ENCODE data around the gene PCDH9. TPM values are rescaled to one million over a fixed set of nuclear protein-coding genes. Genes with fewer than 3 reads are reported as not detected.

The PCDH9 gene
- total RNA-seq, 1 experiment from 2014 or later: 4.2 TPM

GRCh38 chr13:66489172-66489571, 741.0 kb downstream of the PCDH9 start:
- intact Hi-C loops (cut with micrococcal nuclease; ENCODE audit: unreplicated experiment): no loop called here
- Histone ChIP-seq H3K4me1 (ENCODE audit: control insufficient read depth, insufficient read depth, low read length) (no peaks in the 10 kb centered on the region), H3K27ac (ENCODE audit: low read length) (no peak overlapping the region), H3K9me3 (ENCODE audit: control insufficient read depth, insufficient read depth, low read depth, low read length) (no peaks in the 10 kb centered on the region), H3K36me3 (ENCODE audit: control insufficient read depth, insufficient read depth, low read length) (no peaks in the 10 kb centered on the region), H3K4me3 (ENCODE audit: low read depth in 2 of 2, low read length in 2 of 2) (no peak overlapping the region), H3K27me3 (ENCODE audit: control insufficient read depth, insufficient read depth, low read length) (no peaks in the 10 kb centered on the region)
- DNase-seq (ENCODE audit: low read depth, low spot score) (no peak), ATAC-seq (no peak)
- ChIA-PET CTCF (no interaction called here), POLR2A (no interaction called here)
- BruUV-seq (replicated peaks): no TSS peak
- in situ Hi-C loops (cut with HindIII; ENCODE audit: low pct_unique_long_range_greater_than_20kb, low sequenced_read_pairs): no loop called here
- TF ChIP-seq REST (IDR thresholded peaks at IDR 0.05; ENCODE audit: insufficient read depth in 1 of 2, low read depth in 2 of 2, low read length in 1 of 2): no peak
- no peak for TF ChIP-seq SIN3A (IDR thresholded peaks at IDR 0.05; ENCODE audit: borderline replicate concordance, insufficient read depth, low read depth, low read length)
- TF ChIP-seq POLR2AphosphoS5 (IDR thresholded peaks at IDR 0.05; ENCODE audit: low read depth, low read length): no peak
- TF ChIP-seq TCF7L2 (IDR thresholded peaks at IDR 0.05; ENCODE audit: low read depth, low read length): no peak
- TF ChIP-seq CTCF (IDR thresholded peaks at IDR 0.05): no peak

GRCh38 chr13:66483712-66484111, 746.4 kb downstream of the PCDH9 start:
- no peaks in the 10 kb centered on the region for H3K36me3 ChIP-seq (ENCODE audit: control insufficient read depth, insufficient read depth, low read length)
- ATAC-seq: no peak
- TF ChIP-seq TCF7L2 (IDR thresholded peaks at IDR 0.05; ENCODE audit: low read depth, low read length) (no peak), SIN3A (IDR thresholded peaks at IDR 0.05; ENCODE audit: borderline replicate concordance, insufficient read depth, low read depth, low read length) (no peak), CTCF (IDR thresholded peaks at IDR 0.05) (no peak), POLR2AphosphoS5 (IDR thresholded peaks at IDR 0.05; ENCODE audit: low read depth, low read length) (no peak), REST (IDR thresholded peaks at IDR 0.05; ENCODE audit: insufficient read depth in 1 of 2, low read depth in 2 of 2, low read length in 1 of 2) (no peak)
- H3K9me3 ChIP-seq (ENCODE audit: control insufficient read depth, insufficient read depth, low read depth, low read length): no peaks in the 10 kb centered on the region
- no peak for DNase-seq (ENCODE audit: low read depth, low spot score)
- no peak overlapping the region for H3K27ac ChIP-seq (ENCODE audit: low read length)
- no peak overlapping the region for H3K4me3 ChIP-seq (ENCODE audit: low read depth in 2 of 2, low read length in 2 of 2)
- no peaks in the 10 kb centered on the region for H3K27me3 ChIP-seq (ENCODE audit: control insufficient read depth, insufficient read depth, low read length)
- intact Hi-C loops (cut with micrococcal nuclease; ENCODE audit: unreplicated experiment) (no loop called here), in situ Hi-C loops (cut with HindIII; ENCODE audit: low pct_unique_long_range_greater_than_20kb, low sequenced_read_pairs) (no loop called here)
- CTCF ChIA-PET: no interaction called here
- POLR2A ChIA-PET: no interaction called here
- BruUV-seq (replicated peaks): no TSS peak
- H3K4me1 ChIP-seq (ENCODE audit: control insufficient read depth, insufficient read depth, low read length): no peaks in the 10 kb centered on the region
